HepG2 (cell line): Measurements from ENCODE around the gene CD46. TPM values are rescaled to one million over a fixed set of nuclear protein-coding genes. Genes with fewer than 3 reads are reported as not detected.

Source experiments
- CC2D1A ChIP-seq: sonication (generic); formaldehyde crosslinking; IDR thresholded peaks from 2 replicates; pipeline ENCODE4 v1.8.1; 2023; ENCODE audit warnings: mild to moderate bottlenecking, missing genetic modification reagents
- CENPT ChIP-seq: sonication (generic); formaldehyde crosslinking; IDR thresholded peaks from 2 replicates; pipeline ENCODE4 v1.8.0; 2022; ENCODE audit warnings: low read depth, mild to moderate bottlenecking, moderate library complexity, missing genetic modification reagents
- CSRNP1 ChIP-seq: sonication (generic); formaldehyde crosslinking; IDR thresholded peaks from 2 replicates; pipeline ENCODE4 v1.8.1; 2023; ENCODE audit warnings: mild to moderate bottlenecking, missing genetic modification reagents
- FOSL2 ChIP-seq: sonication (generic); formaldehyde crosslinking; IDR thresholded peaks from 2 replicates; pipeline ENCODE4 v1.4.0; 2020; ENCODE audit warnings: missing genetic modification reagents
- GABPB1 ChIP-seq: IDR thresholded peaks from 2 replicates; pipeline ENCODE4 v1.6.1; 2016; ENCODE audit warnings: mild to moderate bottlenecking, missing genetic modification reagents, moderate library complexity, missing compliant biosample characterization
- GMEB2 ChIP-seq: IDR thresholded peaks from 2 replicates; pipeline ENCODE4 v1.6.1; 2016; ENCODE audit warnings: missing biosample characterization, missing genetic modification reagents, low read depth
- JUN ChIP-seq: sonication (generic); formaldehyde crosslinking; IDR thresholded peaks from 2 replicates; pipeline ENCODE4 v1.4.0; 2020; ENCODE audit warnings: mild to moderate bottlenecking, missing genetic modification reagents
- MED1 ChIP-seq: sonication (generic); formaldehyde crosslinking; IDR thresholded peaks from 2 replicates; pipeline ENCODE4 v1.4.0; 2020; ENCODE audit warnings: missing genetic modification reagents
- MTA1 ChIP-seq: sonication (generic); formaldehyde crosslinking; IDR thresholded peaks from 2 replicates; pipeline ENCODE4 v1.4.0; 2020; ENCODE audit warnings: missing genetic modification reagents, mild to moderate bottlenecking, borderline replicate concordance
- RAD21 ChIP-seq: fragments of 450-650 bp; formaldehyde crosslinking; IDR thresholded peaks from 2 replicates; pipeline ENCODE4 v1.5.0; 2020; ENCODE audit warnings: mild to moderate bottlenecking
- TEAD2 ChIP-seq: sonication (generic); formaldehyde crosslinking; IDR thresholded peaks from 2 replicates; pipeline ENCODE4 v1.9.0; 2021; ENCODE audit warnings: missing genetic modification reagents
- TEAD3 ChIP-seq: optimal IDR thresholded peaks from 2 replicates; pipeline ENCODE3; 2016; ENCODE audit warnings: borderline replicate concordance
- TOPORS ChIP-seq: sonication (generic); formaldehyde crosslinking; IDR thresholded peaks from 2 replicates; pipeline ENCODE4 v1.8.0; 2023; ENCODE audit warnings: mild to moderate bottlenecking, missing genetic modification reagents
- ZBTB34 ChIP-seq: sonication (generic); formaldehyde crosslinking; IDR thresholded peaks from 2 replicates; pipeline ENCODE4 v1.8.0; 2022; ENCODE audit warnings: mild to moderate bottlenecking, missing genetic modification reagents
- ZFP41 ChIP-seq: sonication (generic); formaldehyde crosslinking; IDR thresholded peaks from 2 replicates; pipeline ENCODE4 v1.4.0; 2020; ENCODE audit warnings: mild to moderate bottlenecking, missing genetic modification reagents, borderline replicate concordance
- ZKSCAN1 ChIP-seq: fragments of 150-350 bp; IDR thresholded peaks from 2 replicates; pipeline ENCODE4 v1.6.1; 2014; ENCODE audit warnings: low read length
- ZNF335 ChIP-seq: sonication (generic); formaldehyde crosslinking; IDR thresholded peaks from 2 replicates; pipeline ENCODE4 v1.4.0; 2020; ENCODE audit warnings: missing genetic modification reagents
- ZNF383 ChIP-seq: sonication (generic); formaldehyde crosslinking; IDR thresholded peaks from 2 replicates; pipeline ENCODE4 v1.4.0; 2020; ENCODE audit warnings: missing genetic modification reagents, mild to moderate bottlenecking, borderline replicate concordance
- ZNF570 ChIP-seq: sonication (generic); formaldehyde crosslinking; IDR thresholded peaks from 2 replicates; pipeline ENCODE4 v1.4.0; 2020; ENCODE audit warnings: mild to moderate bottlenecking, missing genetic modification reagents, borderline replicate concordance
- ZNF614 ChIP-seq: IDR thresholded peaks from 2 replicates; pipeline ENCODE4 v1.6.1; 2018; ENCODE audit warnings: missing biosample characterization, missing genetic modification reagents, inconsistent platforms, borderline replicate concordance
- ZNF672 ChIP-seq: sonication (generic); formaldehyde crosslinking; IDR thresholded peaks from 2 replicates; pipeline ENCODE4 v1.8.1; 2022; ENCODE audit warnings: missing genetic modification reagents
- ZNF768 ChIP-seq: sonication (generic); formaldehyde crosslinking; IDR thresholded peaks from 2 replicates; pipeline ENCODE4 v1.4.0; 2020; ENCODE audit warnings: missing genetic modification reagents
- polyA plus RNA-seq, 8 experiments: library from polyadenylated mRNA; depleted of rRNA in 3 of 8; stranded (reverse) in 7 of 8; unstranded in 1 of 8; fragments of >200 nt; fragmentation: Illumina TruSeq in 4 of 8; extraction: Trizol in 4 of 8; gene quantifications; 2 replicates each; pipeline versions ENCODE4 v1.2.1 to v1.2.3, GENCODE V29; 2011 to 2016; ENCODE audit warnings: low read depth in 4 of 8, missing spikeins in 1 of 8, mixed read lengths in 1 of 8; ENCODE audit not compliant: insufficient read depth in 1 of 8
- total RNA-seq, 5 experiments: library from RNA; depleted of rRNA; stranded (reverse); fragments of >200 nt; fragmentation: Illumina TruSeq; extraction: Trizol; gene quantifications; 2 replicates each; pipeline ENCODE4 v1.2.3, GENCODE V29; 2016; ENCODE audit warnings: low read depth in 1 of 5
- TF ChIP-seq, protein P1 (sequence below): sonication (generic); formaldehyde crosslinking; IDR thresholded peaks from 2 replicates; pipeline ENCODE4 v1.4.0; 2020; ENCODE audit warnings: missing genetic modification reagents

The CD46 gene
- total and polyA plus RNA-seq, 2 of the 13 experiments (the other 11 are each of a cell fraction or from before 2014, with no cell fraction given): 130 to 277 TPM

- TF ChIP-seq, protein P1, sequence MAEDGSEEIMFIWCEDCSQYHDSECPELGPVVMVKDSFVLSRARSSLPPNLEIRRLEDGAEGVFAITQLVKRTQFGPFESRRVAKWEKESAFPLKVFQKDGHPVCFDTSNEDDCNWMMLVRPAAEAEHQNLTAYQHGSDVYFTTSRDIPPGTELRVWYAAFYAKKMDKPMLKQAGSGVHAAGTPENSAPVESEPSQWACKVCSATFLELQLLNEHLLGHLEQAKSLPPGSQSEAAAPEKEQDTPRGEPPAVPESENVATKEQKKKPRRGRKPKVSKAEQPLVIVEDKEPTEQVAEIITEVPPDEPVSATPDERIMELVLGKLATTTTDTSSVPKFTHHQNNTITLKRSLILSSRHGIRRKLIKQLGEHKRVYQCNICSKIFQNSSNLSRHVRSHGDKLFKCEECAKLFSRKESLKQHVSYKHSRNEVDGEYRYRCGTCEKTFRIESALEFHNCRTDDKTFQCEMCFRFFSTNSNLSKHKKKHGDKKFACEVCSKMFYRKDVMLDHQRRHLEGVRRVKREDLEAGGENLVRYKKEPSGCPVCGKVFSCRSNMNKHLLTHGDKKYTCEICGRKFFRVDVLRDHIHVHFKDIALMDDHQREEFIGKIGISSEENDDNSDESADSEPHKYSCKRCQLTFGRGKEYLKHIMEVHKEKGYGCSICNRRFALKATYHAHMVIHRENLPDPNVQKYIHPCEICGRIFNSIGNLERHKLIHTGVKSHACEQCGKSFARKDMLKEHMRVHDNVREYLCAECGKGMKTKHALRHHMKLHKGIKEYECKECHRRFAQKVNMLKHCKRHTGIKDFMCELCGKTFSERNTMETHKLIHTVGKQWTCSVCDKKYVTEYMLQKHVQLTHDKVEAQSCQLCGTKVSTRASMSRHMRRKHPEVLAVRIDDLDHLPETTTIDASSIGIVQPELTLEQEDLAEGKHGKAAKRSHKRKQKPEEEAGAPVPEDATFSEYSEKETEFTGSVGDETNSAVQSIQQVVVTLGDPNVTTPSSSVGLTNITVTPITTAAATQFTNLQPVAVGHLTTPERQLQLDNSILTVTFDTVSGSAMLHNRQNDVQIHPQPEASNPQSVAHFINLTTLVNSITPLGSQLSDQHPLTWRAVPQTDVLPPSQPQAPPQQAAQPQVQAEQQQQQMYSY (CRISPR knock-in tag): no peak
- TF ChIP-seq ZNF768 (CRISPR knock-in tag) (no peak), ZFP41 (no peak), CENPT (CRISPR knock-in tag) (no peak), ZNF335 (0 out of 2 replicates have a peak, but pooled peaks have one; percentile 57), TOPORS (CRISPR knock-in tag) (no peak), GMEB2 (CRISPR knock-in tag) (no peak), GABPB1 (CRISPR knock-in tag) (no peak), CC2D1A (CRISPR knock-in tag) (no peak), ZBTB34 (no peak), ZKSCAN1 (peak; percentile 34; the same call in 1 of the 2 replicates), RAD21 (CRISPR knock-in tag) (peak; percentile 85), TEAD3 (peak; percentile 54), FOSL2 (CRISPR knock-in tag) (0 out of 2 replicates have a peak, but pooled peaks have one; percentile 7), ZNF383 (CRISPR knock-in tag) (no peak), MED1 (CRISPR knock-in tag) (no peak), ZNF570 (no peak), CSRNP1 (no peak), JUN (peak; percentile 43; the same call in 1 of the 2 replicates), TEAD2 (no peak), ZNF614 (CRISPR knock-in tag) (0 out of 2 replicates have a peak, but pooled peaks have one; percentile 28), ZNF672 (CRISPR knock-in tag) (no peak), MTA1 (CRISPR knock-in tag) (no peak)
Measured at GRCh38 chr1:207828485-207829158, 76.8 kb downstream of the CD46 start (continued).
